NB4 (cell line): ENCODE measurements around the gene PAK1.

Source experiments
- MYC ChIP-seq: IDR thresholded peaks from 2 replicates; pipeline ENCODE4 v1.6.1; 2011; ENCODE audit warnings: low read depth, low read length
- POLR2A ChIP-seq: IDR thresholded peaks from 2 replicates; pipeline ENCODE4 v1.6.1; 2011; ENCODE audit warnings: mild to moderate bottlenecking; ENCODE audit not compliant: insufficient read length; ENCODE audit errors: extremely low read depth
- TF ChIP-seq, protein P1 (sequence below): IDR thresholded peaks from one replicate; pipeline ENCODE4 v1.5.1; 2012; ENCODE audit warnings: low read depth, low read length
- TF ChIP-seq, protein P2 (sequence below): IDR thresholded peaks from 2 replicates; pipeline ENCODE4 v1.6.1; 2011; ENCODE audit warnings: low read depth, low read length

DNA sequence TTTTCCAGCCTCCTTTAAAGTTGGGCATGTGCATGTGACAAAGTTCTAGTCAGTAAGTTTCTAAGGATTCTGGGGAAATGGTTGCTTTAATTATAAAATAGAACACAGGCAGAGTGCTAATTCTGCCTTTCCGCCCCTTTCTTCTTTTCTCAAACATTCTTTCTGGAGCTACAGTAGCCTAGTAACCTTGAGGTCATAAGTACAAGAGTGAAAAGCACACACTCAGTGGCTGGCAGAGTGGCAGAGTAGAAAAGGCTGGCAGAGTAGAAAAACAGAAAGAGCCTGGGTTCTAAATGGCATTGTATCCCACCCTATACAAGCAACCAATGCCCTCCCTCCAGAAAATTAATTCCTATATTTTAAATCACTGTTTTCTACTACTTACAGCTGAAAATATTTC is 51.2 kb downstream of the PAK1 start:
- TF ChIP-seq, protein P1, sequence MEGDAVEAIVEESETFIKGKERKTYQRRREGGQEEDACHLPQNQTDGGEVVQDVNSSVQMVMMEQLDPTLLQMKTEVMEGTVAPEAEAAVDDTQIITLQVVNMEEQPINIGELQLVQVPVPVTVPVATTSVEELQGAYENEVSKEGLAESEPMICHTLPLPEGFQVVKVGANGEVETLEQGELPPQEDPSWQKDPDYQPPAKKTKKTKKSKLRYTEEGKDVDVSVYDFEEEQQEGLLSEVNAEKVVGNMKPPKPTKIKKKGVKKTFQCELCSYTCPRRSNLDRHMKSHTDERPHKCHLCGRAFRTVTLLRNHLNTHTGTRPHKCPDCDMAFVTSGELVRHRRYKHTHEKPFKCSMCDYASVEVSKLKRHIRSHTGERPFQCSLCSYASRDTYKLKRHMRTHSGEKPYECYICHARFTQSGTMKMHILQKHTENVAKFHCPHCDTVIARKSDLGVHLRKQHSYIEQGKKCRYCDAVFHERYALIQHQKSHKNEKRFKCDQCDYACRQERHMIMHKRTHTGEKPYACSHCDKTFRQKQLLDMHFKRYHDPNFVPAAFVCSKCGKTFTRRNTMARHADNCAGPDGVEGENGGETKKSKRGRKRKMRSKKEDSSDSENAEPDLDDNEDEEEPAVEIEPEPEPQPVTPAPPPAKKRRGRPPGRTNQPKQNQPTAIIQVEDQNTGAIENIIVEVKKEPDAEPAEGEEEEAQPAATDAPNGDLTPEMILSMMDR, result no peak
- TF ChIP-seq MYC (no peak), POLR2A (no peak)
- TF ChIP-seq, protein P2, sequence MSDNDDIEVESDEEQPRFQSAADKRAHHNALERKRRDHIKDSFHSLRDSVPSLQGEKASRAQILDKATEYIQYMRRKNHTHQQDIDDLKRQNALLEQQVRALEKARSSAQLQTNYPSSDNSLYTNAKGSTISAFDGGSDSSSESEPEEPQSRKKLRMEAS, result no peak
